SIG-M5 (cell line): Measurements from ENCODE around the gene EAF1.
"Not testable (repeated sequence)": the region's sequence is repeated elsewhere in the genome, so short reads cannot be mapped to it uniquely, and the experiment has no call there.

Source experiments
- DNase-seq: peaks from one replicate; lab custom pipeline; 2025; lab: John Stamatoyannopoulos, UW

EAF1 gene

DNA sequence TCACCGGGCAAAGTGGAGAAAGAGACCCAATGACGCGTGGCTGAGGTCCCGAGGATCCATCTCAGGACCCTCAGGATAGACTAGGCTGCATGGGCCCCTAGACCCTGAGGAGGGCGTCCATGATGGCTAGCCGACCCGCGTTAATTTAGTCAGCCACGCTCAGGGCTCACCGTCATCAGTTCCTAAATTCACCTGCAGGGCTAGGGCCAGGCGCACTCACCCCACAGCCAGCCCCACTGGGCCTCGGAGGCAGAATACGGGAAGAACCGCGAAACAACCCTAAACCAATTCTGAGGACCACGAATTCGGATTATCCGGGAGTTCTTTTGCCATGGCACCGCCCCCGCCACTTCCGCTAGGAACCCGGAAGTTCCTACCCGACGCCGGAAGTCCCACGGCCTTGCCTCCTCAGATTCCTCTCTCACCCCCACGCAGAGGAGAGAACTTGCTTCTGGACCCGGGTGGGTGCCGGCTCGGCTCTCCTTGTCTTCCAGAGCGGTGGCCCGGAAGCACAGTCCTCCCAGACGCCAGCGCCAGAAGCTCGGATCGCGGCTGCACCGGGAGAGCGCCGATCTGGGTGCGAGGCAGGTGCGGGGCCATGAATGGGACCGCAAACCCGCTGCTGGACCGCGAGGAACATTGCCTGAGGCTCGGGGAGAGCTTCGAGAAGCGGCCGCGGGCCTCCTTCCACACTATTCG lies at the start of gene EAF1, which contains the start of gene METTL6:
EAF1 (plus strand) TSS at position 417 of the 699 bp plus-strand sequence; CDS start at position 599, 182 bp downstream.
METTL6 (minus strand) TSS at position 363 of the 699 bp plus-strand sequence. CDS start 1,033 bp downstream, outside the sequence.
- peak; percentile 10 for DNase-seq

DNA sequence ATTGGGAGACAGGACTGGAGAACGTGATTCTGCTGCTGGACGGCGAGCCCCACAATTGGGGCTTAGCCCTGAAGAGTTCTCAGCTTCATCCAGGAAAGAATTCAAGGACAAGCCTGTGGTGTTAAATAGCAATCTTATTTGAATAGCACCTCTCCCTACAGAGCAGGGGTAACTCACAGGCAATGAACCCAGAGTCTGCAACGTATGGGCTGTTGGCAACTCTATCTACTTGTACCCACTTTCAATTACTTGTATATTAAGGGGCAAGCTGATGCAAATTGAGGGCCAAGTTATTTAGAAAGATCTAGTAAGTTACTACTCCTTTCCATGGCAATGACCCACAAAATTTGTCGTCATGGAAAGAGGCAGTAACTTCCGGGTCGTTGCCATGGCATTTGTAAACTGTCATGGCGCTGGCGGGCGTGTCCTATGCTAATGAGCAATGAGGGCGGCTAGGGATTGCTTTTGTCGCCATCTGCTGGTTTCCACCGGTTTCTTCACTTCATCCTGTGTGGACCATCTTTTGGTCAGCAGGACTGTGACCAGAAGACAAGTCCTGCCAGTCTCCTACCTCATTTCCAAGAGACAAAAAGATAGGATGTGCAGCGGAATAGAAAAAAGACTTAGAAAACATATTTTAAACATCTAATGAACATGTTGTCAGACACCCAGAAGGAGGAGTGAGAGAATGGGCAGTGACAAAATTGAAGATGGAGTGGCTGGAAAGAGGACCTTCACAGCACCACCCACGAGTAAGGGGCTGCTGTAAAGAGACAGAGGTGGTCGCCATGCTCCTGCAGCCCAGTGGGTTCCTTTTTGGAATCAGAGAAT lies 49.2 kb upstream of the EAF1 start:
- DNase-seq: peak; percentile 69

GRCh38 chr3:15380980-15381890 lies 46.2 kb upstream of the EAF1 start:
- no peak for DNase-seq

- DNase-seq: no peak
These were observed 44.9 kb upstream of the EAF1 start for GRCh38 chr3:15382405-15382923.

DNA sequence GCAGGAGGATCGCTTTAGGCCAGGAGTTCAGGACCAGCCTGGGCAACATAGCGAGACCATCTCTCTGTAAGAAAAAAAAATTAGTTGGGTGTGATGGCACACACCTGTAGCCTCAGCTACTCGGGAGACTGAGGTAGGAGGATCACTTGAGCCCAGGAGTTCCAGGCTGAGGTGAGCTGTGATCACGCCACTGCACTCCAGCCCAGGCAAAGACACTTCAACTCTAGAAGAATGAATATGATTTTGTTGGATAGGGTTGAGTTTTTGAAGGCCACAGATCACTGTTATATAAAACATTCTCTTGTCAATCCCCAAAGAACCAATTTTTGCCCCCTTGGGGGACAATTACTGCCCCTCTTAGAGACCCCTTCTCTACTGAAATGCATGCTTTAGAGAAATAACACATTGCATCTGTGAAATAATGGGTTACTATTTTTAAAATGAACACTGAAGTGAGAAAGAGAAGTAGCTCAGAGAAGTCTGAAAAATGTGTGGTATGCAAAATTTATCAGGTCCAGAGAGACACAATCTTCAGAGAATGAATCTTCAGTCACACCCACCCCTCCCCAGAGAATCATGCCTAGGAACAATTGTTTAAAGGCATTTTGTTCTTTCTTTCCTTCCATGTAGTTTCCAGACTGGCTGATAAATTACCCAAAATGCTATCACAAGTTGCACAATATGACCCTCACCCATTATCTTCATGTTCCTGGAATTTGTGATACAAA lies 42.7 kb upstream of the EAF1 start:
- DNase-seq: no peak

DNA sequence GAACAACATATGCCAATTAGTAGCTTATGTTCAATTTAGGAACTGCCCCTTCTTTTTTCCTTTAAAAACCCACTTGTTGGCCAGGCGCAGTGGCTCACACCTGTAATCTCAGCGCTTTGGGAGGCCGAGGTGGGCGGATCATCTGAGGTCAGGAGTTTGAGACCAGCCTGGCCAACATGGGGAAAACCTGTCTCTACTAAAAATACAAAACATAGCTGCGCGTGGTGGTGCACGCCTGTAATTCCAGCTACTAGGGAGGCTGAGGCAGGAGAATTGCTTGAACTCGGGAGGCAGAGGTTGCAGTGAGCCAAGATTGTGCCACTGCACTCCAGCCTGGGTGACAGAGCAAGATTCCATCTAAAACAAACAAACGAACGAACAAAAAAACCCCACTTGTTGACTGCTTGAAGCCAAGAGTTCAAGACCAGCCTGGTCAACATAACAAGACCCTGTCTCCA lies 42.1 kb upstream of the EAF1 start:
- not testable (repeated sequence) for DNase-seq

GRCh38 chr3:15385901-15386653 lies 41.3 kb upstream of the EAF1 start:
- DNase-seq: no peak

GRCh38 chr3:15386654-15386955 lies 40.8 kb upstream of the EAF1 start:
- not testable (repeated sequence) for DNase-seq

GRCh38 chr3:15387171-15387581 lies 40.2 kb upstream of the EAF1 start:
- no peak for DNase-seq

- no peak for DNase-seq
These were observed 39.7 kb upstream of the EAF1 start for GRCh38 chr3:15387735-15388134.

- DNase-seq: not testable (repeated sequence)
These were observed 39.1 kb upstream of the EAF1 start for GRCh38 chr3:15388335-15388734.

DNA sequence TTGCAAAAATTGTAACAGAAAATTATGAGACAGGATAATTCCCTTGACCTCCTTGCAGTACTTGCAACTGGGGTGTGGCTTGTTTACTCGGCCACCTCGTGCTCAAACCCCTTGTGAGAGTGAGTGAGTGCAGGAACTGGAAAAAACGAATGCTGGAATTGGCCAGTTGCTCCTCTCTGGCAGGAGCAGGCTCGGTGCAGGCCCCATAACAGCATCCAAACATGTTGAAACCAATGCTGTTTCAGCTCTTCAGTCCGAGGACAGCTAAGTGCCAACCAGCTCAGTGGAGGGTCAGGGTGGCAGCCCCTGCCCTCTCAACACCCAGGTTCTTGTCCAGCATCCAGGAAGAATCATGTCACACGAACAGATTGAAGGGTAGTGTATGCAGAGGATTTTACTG lies 36.9 kb upstream of the EAF1 start:
- DNase-seq: no peak

GRCh38 chr3:15391007-15391406 lies 36.4 kb upstream of the EAF1 start:
- no peak for DNase-seq

DNA sequence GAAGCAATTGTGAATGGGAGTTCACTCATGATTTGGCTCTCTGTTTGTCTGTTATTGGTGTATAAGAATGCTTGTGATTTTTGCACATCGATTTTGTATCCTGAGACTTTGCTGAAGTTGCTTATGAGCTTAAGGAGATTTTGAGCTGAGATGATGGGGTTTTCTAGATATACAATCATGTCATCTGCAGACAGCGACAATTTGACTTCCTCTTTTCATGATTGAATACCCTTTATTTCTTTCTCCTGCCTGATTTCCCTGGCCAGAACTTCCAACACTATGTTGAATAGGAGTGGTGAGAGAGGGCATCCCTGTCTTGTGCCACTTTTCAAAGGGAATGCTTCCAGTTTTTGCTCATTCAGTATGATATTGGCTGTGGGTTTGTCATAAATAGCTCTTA lies 34.1 kb upstream of the EAF1 start:
- DNase-seq: not testable (repeated sequence)

DNA sequence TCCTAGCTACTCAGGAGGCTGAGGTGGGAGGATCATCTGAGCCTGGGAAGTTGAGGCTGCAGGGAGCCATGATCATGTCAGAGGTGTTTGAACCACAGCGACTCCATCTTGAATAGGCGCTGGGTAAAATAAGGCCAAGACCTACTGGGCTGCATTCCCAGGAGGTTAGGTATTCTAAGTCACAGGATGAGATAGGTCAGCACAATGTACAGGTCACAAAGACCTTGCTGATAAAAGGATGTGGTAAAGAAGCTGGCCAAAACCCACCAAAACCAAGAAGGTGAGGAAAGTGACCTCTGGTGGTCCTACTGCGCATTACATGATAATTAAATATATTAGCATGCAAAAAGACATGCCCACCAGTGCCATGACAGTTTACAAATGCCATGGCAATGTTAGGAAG lies 28.7 kb upstream of the EAF1 start:
- not testable (repeated sequence) for DNase-seq

GRCh38 chr3:15399970-15400369 lies 27.4 kb upstream of the EAF1 start:
- DNase-seq: no peak

GRCh38 chr3:15401936-15402335 lies 25.5 kb upstream of the EAF1 start:
- DNase-seq: no peak

DNA sequence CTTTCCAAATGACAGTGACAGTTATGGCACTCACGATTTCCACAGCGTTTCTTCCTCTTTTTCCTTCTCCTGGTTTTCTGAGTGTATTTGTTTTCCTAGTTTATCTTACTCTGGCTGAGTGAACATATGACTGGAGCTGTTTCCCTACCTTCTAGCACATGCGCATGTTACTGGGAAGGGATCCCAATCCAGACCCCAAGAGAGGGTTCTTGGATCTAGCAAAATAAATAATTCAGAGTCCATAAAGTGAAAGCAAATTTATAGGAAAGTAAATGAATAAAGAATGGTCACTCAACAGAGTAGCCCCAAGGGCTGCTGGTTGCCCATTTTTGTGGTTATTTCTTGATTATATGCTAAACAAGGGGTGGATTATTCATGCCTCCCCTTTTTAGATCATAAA lies 23.9 kb upstream of the EAF1 start:
- no peak for DNase-seq

- DNase-seq: no peak
These were observed 23.4 kb upstream of the EAF1 start for GRCh38 chr3:15403965-15404364.

DNA sequence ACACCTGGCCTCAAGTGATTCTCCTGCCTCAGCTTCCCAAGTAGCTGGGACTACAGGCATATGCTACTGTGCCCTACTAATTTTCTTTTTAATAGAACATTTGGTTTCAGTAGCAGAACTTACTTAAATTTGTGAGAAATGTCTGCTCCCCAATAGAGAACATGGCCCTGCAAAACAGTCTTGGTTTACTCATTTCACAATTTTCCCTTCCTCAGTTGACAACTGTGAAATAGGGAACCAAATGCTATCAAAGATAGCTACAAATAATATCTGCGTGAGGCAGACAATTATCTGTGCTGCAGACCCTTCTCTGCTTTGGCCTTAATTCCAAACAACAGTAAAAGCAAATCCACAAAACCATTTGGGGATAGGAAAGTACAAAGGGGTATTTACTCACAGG lies 22.6 kb upstream of the EAF1 start:
- no peak for DNase-seq
